GM12878 (cell line): ENCODE measurements around the gene TRDN. TPM values are rescaled to one million over a fixed set of nuclear protein-coding genes. Genes with fewer than 3 reads are reported as not detected.

Experiments used
- ATAC-seq: fragments of 200-7000 bp; cut with Tn5 transposase; 3 replicates; pipeline ENCODE4 v1.9.1; 2020; ENCODE audit warnings: mild to moderate bottlenecking, moderate library complexity
- BruUV-seq: library from RNA; stranded (reverse); fragments of 400-500 nt; replicated peaks from 2 replicates; lab custom pipeline; 2021; lab: Mats Ljungman, UMichigan
- CTCF ChIA-PET: fragments of 300-600 bp; sonication (Branson Sonifier 250); formaldehyde crosslinking; extraction: SDS; loops from one replicate; lab custom pipeline; 2021; ENCODE audit warnings: inconsistent platforms; lab: Yijun Ruan, JAX
- POLR2A ChIA-PET: fragments of 350-600 bp; formaldehyde crosslinking; extraction: SDS; loops from one replicate; lab custom pipeline; 2021; ENCODE audit warnings: inconsistent platforms; lab: Charles Lee
- RAD21 ChIA-PET: fragments of 300-600 bp; sonication (Branson Sonifier 250); formaldehyde crosslinking; loops from one replicate; lab custom pipeline; 2023; ENCODE audit warnings: antibody characterized with exemption; ENCODE audit not compliant: unreplicated experiment; lab: Charles Lee
- SMC1A ChIA-PET: fragments of 300-600 bp; sonication (Branson Sonifier 250); formaldehyde crosslinking; loops from one replicate; lab custom pipeline; 2023; ENCODE audit not compliant: unreplicated experiment, uncharacterized antibody; lab: Charles Lee
- DNase-seq: peaks from one replicate; pipeline ENCODE4 v3.0.0-alpha.2; 2011; ENCODE audit warnings: low read depth, low spot score
- FAIRE-seq: peaks from 3 replicates; lab custom pipeline; 2011; peaks lifted over from hg19 to GRCh38; lab: Jason Lieb, UNC
- H2AFZ ChIP-seq: 2 replicates; pipeline ENCODE4 v1.6.0; 2011; ENCODE audit warnings: low read depth, low read length, control low read depth; ENCODE audit not compliant: control insufficient read depth
- H3K27ac ChIP-seq: 2 replicates; pipeline ENCODE4 v1.5.1; 2011; ENCODE audit warnings: control low read depth; ENCODE audit not compliant: control insufficient read depth, insufficient read depth
- H3K27me3 ChIP-seq, 2 experiments: replicated peaks in 1 of 2; 2 replicates each; pipeline versions ENCODE4 v1.6.0 to v1.6.1; 2011; ENCODE audit warnings: low read length in 1 of 2; ENCODE audit not compliant: control insufficient read depth in 2 of 2, insufficient read depth in 2 of 2
- H3K36me3 ChIP-seq, 2 experiments: 2 replicates each; pipeline ENCODE4 v1.5.1; 2011; ENCODE audit warnings: low read length in 1 of 2; ENCODE audit not compliant: control insufficient read depth in 2 of 2, insufficient read depth in 2 of 2
- H3K4me1 ChIP-seq: 2 replicates; pipeline ENCODE4 v1.6.1; 2011; ENCODE audit warnings: mild to moderate bottlenecking, low read length, moderate library complexity, mixed read lengths; ENCODE audit not compliant: control insufficient read depth, insufficient read depth
- H3K4me2 ChIP-seq: 2 replicates; pipeline ENCODE4 v1.6.0; 2011; ENCODE audit warnings: control low read depth; ENCODE audit not compliant: control insufficient read depth, insufficient read depth
- H3K4me3 ChIP-seq: fragments of 200-600 bp; sonication (generic); 2 replicates; pipeline ENCODE4 v1.5.1; 2016
- H3K79me2 ChIP-seq: 2 replicates; pipeline ENCODE4 v1.6.0; 2011; ENCODE audit warnings: low read length; ENCODE audit not compliant: control insufficient read depth, insufficient read depth
- H3K9ac ChIP-seq: 2 replicates; pipeline ENCODE4 v1.8.0; 2011; ENCODE audit warnings: low read length, control low read depth, mixed read lengths; ENCODE audit not compliant: control insufficient read depth, insufficient read depth
- H3K9me3 ChIP-seq: replicated peaks from 3 replicates; pipeline ENCODE4 v1.5.1; 2011; ENCODE audit warnings: mild to moderate bottlenecking, low read length; ENCODE audit not compliant: control insufficient read depth, insufficient read depth
- H4K20me1 ChIP-seq: 2 replicates; pipeline ENCODE4 v1.6.0; 2011; ENCODE audit not compliant: control insufficient read depth, insufficient read depth
- NKRF ChIP-seq: fragments of 450-650 bp; conservative IDR thresholded peaks from 2 replicates; pipeline ENCODE4 v1.6.1; 2017; ENCODE audit warnings: mild to moderate bottlenecking, moderate library complexity
- REST ChIP-seq: IDR thresholded peaks from 2 replicates; pipeline ENCODE4 v1.6.1; 2012; ENCODE audit warnings: mild to moderate bottlenecking, low read depth, low read length
- WGBS: methylation state at CpG from one replicate; pipeline ENCODE4 v1.1.6; 2016; ENCODE audit warnings: low lambda C conversion rate; ENCODE audit not compliant: insufficient replicate concordance, insufficient coverage; ENCODE audit errors: missing lambda C conversion rate; 5-methylcytosine and 5-hydroxymethylcytosine counted together
- in situ Hi-C: fragments of 300-500 bp; cut with MboI; formaldehyde crosslinking; loops from 9 replicates; pipeline ENCODE4 v1.14.3; 2018; ENCODE audit warnings: mixed read lengths
- intact Hi-C: fragments of 100-400 bp; cut with micrococcal nuclease; formaldehyde crosslinking; loops from one replicate; pipeline ENCODE4 v1.14.2; 2022; ENCODE audit not compliant: unreplicated experiment
- polyA plus RNA-seq, 11 experiments: library from polyadenylated mRNA; depleted of rRNA in 4 of 11; unstranded in 6 of 11; stranded (reverse) in 5 of 11; fragments of >200 nt; fragmentation: Nextera tagmentation in 4 of 11; fragmentation: Illumina TruSeq in 1 of 11; extraction: Ambion mirVana in 4 of 11; extraction: Trizol in 1 of 11; gene quantifications; 1 replicate in 1 of 11; 2 replicates in 10 of 11; pipeline versions ENCODE4 v1.2.1 to v1.2.3, GENCODE V29; 2011 to 2016; ENCODE audit warnings: inconsistent platforms in 2 of 11, missing spikeins in 2 of 11, low read depth in 1 of 11
- total RNA-seq, 4 experiments: library from RNA; depleted of rRNA in 3 of 4; stranded (reverse); fragments of >200 nt in 3 of 4; fragmentation: Illumina TruSeq in 1 of 4; extraction: Trizol in 1 of 4; gene quantifications; 2 replicates each; pipeline versions ENCODE4 v1.2.1 to v1.2.3, GENCODE V29; 2013 to 2021

Gene TRDN
- total and polyA plus RNA-seq, 10 of the 15 experiments (the other 5 are each of a cell fraction or from before 2014, with no cell fraction given): not detected

- no peaks in the 10 kb centered on the region for H3K4me1 ChIP-seq
- POLR2A ChIA-PET: no interaction called here
- ATAC-seq: no peak
- 0% methylated on average over 1 of the region's 1 CpG for WGBS
- in situ Hi-C loops: no loop called here
- H3K9me3 ChIP-seq: no peaks in the 10 kb centered on the region
- SMC1A ChIA-PET: interaction anchor here (0.5 kb wide), 1 partner anchor 347 kb away, joined by 3 read pairs; no protein-coding TSS in a partner anchor
- CTCF ChIA-PET: interaction anchor here (1.5 kb wide), 1 partner anchor 15 kb away, joined by 4 read pairs; no protein-coding TSS in a partner anchor
- H3K36me3 ChIP-seq: no peaks in the 10 kb centered on the region
- intact Hi-C loops: no loop called here
- TF ChIP-seq NKRF (no peak), REST (no peak)
- no peak for FAIRE-seq
- BruUV-seq: no TSS peak
- no peaks in the 10 kb centered on the region for H3K27me3 ChIP-seq
- H3K79me2 ChIP-seq: no peaks in the 10 kb centered on the region
- H2AFZ ChIP-seq: no peak overlapping the region
- no peaks in the 10 kb centered on the region for H4K20me1 ChIP-seq
- H3K4me3 ChIP-seq: no peak overlapping the region
- RAD21 ChIA-PET: no interaction called here
- H3K4me2 ChIP-seq: no peak overlapping the region
- H3K9ac ChIP-seq: no peak overlapping the region
- no peak for DNase-seq
- no peak overlapping the region for H3K27ac ChIP-seq
These were observed 112.0 kb downstream of the TRDN start for GRCh38 chr6:123524781-123525180.
